Gastroesophageal sphincter (tissue), 4 donors: ENCODE results near the gene RRP15. TPM values are rescaled to one million over a fixed set of nuclear protein-coding genes. Genes with fewer than 3 reads are reported as not detected.
A peak's percentile ranks its signal among the peaks of the same experiment; 100 is the strongest.

Experiments used
- ATAC-seq: fragments of 150-250 bp; one replicate; pipeline ENCODE4 v1.9.1; 2016; ENCODE audit warnings: mild to moderate bottlenecking, moderate library complexity
- H3K27ac ChIP-seq, 4 donors: fragments of 200-600 bp; sonication (generic) in 3 of 4; 1 replicate in 3 of 4; 2 replicates in 1 of 4; pipeline ENCODE4 v1.5.1; 2016 to 2019
- H3K27me3 ChIP-seq: fragments of 200-600 bp; sonication (generic); one replicate; pipeline ENCODE4 v1.5.1; 2019
- H3K36me3 ChIP-seq, 2 donors: fragments of 200-600 bp; sonication (generic); one replicate each; pipeline ENCODE4 v1.5.1; 2019; ENCODE audit warnings: control low read depth in 1 of 2
- H3K4me1 ChIP-seq, 3 donors: fragments of 200-600 bp; sonication (generic); 1 replicate in 2 of 3; 2 replicates in 1 of 3; pipeline ENCODE4 v1.5.1; 2016 to 2019; ENCODE audit warnings: control low read depth in 2 of 3
- H3K4me3 ChIP-seq, 2 donors: fragments of 200-600 bp; sonication (generic); one replicate each; pipeline ENCODE4 v1.5.1; 2019; ENCODE audit warnings: mild to moderate bottlenecking in 1 of 2, moderate library complexity in 1 of 2
- H3K9me3 ChIP-seq, 3 donors: fragments of 200-600 bp; sonication (generic); one replicate each; pipeline ENCODE4 v1.5.1; 2017 to 2019; ENCODE audit warnings: control low read depth in 2 of 3
- CTCF ChIP-seq, 4 experiments: fragments of 200-600 bp in 2 of 4; fragments of 450-650 bp in 2 of 4; sonication (generic) in 1 of 4; IDR thresholded peaks; one replicate each; pipeline ENCODE4 v1.5.1; 2017 to 2019; ENCODE audit warnings: antibody characterized with exemption in 4 of 4, mild to moderate bottlenecking in 2 of 4, moderate library complexity in 2 of 4
- EP300 ChIP-seq: sonication (generic); formaldehyde crosslinking; IDR thresholded peaks from one replicate; pipeline ENCODE4 v1.6.1; 2017; ENCODE audit warnings: antibody characterized with exemption, mild to moderate bottlenecking
- POLR2A ChIP-seq, 2 donors: fragments of 450-650 bp; IDR thresholded peaks; one replicate each; pipeline ENCODE4 v1.6.1; 2017; ENCODE audit warnings: antibody characterized with exemption in 2 of 2, mild to moderate bottlenecking in 2 of 2, moderate library complexity in 1 of 2
- POLR2AphosphoS5 ChIP-seq: sonication (generic); formaldehyde crosslinking; IDR thresholded peaks from one replicate; pipeline ENCODE4 v1.6.1; 2017; ENCODE audit warnings: antibody characterized with exemption
- WGBS, 2 donors: methylation state at CpG; one replicate each; pipeline ENCODE4 v1.1.5; 2018; ENCODE audit warnings: low coverage in 1 of 2; 5-methylcytosine and 5-hydroxymethylcytosine counted together
- total RNA-seq, 4 donors: library from RNA; depleted of rRNA; stranded (reverse); fragments of >200 nt; gene quantifications; one replicate each; pipeline ENCODE4 v1.1.0, GENCODE V29; 2016

The RRP15 gene
- total RNA-seq, 4 donors from 2014 or later: 7.0 to 13.5 (median 9.4) TPM

GRCh38 chr1:218342091-218342490, 57.0 kb downstream of the RRP15 start:
- WGBS, 2 donors: 77 to 87% methylated on average over 4 of the region's 4 CpGs
- Histone ChIP-seq H3K4me1 (peaks cover 0 to 14% (median 5%) of the 10 kb centered on the region in 3 donors), H3K27me3 (no peaks in the 10 kb centered on the region), H3K36me3 (no peaks in the 10 kb centered on the region), H3K27ac (no peak overlapping the region), H3K4me3 (no peak overlapping the region), H3K9me3 (no peaks in the 10 kb centered on the region)
- no peak for ATAC-seq
- TF ChIP-seq POLR2AphosphoS5 (no peak), POLR2A (IDR thresholded peaks at IDR 0.05) (no peak), EP300 (no peak), CTCF (IDR thresholded peaks at IDR 0.05) (no peak)

- peak; percentile 75 for ATAC-seq
- Histone ChIP-seq H3K36me3 (no peaks in the 10 kb centered on the region), H3K27me3 (no peaks in the 10 kb centered on the region), H3K4me3 (peak within 1 kb of the TSS; percentile 55 to 77), H3K27ac (peak within 1 kb of the TSS; percentile 19 to 89 (median 84)), H3K4me1 (peaks cover 3 to 38% (median 10%) of the 10 kb centered on the region in 3 donors), H3K9me3 (no peaks in the 10 kb centered on the region)
- no peak for TF ChIP-seq EP300
- peak; percentile 55 to 69 for TF ChIP-seq POLR2A (IDR thresholded peaks at IDR 0.05)
- peak; percentile 87 for TF ChIP-seq POLR2AphosphoS5
- 2 to 4% methylated on average over 7 to 20 of the region's 22 CpGs for WGBS, 2 donors
These were observed 60.0 kb downstream of the RRP15 start, which contains the start of gene TGFB2 for GRCh38 chr1:218344814-218345672. Gene TGFB2 (plus strand): TSS chr1:218345336. CDS start chr1:218346702, 1,366 bp downstream.

GRCh38 chr1:218345673-218346390, 60.7 kb downstream of the RRP15 start:
- 1% methylated on average over 13 to 37 of the region's 64 CpGs for WGBS, 2 donors
- peak; percentile 71 for ATAC-seq
- Histone ChIP-seq H3K27me3 (no peaks in the 10 kb centered on the region), H3K9me3 (no peaks in the 10 kb centered on the region), H3K27ac (peak overlapping the region; percentile 19 to 89 (median 84)), H3K36me3 (no peaks in the 10 kb centered on the region), H3K4me3 (peak overlapping the region; percentile 55 to 77), H3K4me1 (peaks cover 3 to 45% (median 10%) of the 10 kb centered on the region in 3 donors)
- TF ChIP-seq EP300 (no peak), CTCF (IDR thresholded peaks at IDR 0.05) (peak in 2 of 4 experiments; percentile 29 to 39), POLR2AphosphoS5 (peak; percentile 33), POLR2A (IDR thresholded peaks at IDR 0.05) (peak; percentile 33 to 56)

GRCh38 chr1:218346391-218347204, 61.5 kb downstream of the RRP15 start:
- Histone ChIP-seq H3K27me3 (no peaks in the 10 kb centered on the region), H3K27ac (peak overlapping the region; percentile 19 to 89 (median 84)), H3K9me3 (no peaks in the 10 kb centered on the region), H3K36me3 (no peaks in the 10 kb centered on the region), H3K4me1 (peaks cover 3 to 52% (median 10%) of the 10 kb centered on the region in 3 donors), H3K4me3 (peak overlapping the region; percentile 55 to 77)
- TF ChIP-seq EP300 (no peak), CTCF (IDR thresholded peaks at IDR 0.05) (no peak), POLR2A (IDR thresholded peaks at IDR 0.05) (no peak), POLR2AphosphoS5 (peak; percentile 4)
- no peak for ATAC-seq
- WGBS, 2 donors: 0 to 7% methylated on average over 18 to 39 of the region's 39 CpGs
